ENCODE measurements around the gene BMI1. TPM values are rescaled to one million over a fixed set of nuclear protein-coding genes. Genes with fewer than 3 reads are reported as not detected.

Gene BMI1
- total RNA-seq, 6 experiments from 2014 or later = 23.7 to 36.6 (median 27.8) TPM

DNA sequence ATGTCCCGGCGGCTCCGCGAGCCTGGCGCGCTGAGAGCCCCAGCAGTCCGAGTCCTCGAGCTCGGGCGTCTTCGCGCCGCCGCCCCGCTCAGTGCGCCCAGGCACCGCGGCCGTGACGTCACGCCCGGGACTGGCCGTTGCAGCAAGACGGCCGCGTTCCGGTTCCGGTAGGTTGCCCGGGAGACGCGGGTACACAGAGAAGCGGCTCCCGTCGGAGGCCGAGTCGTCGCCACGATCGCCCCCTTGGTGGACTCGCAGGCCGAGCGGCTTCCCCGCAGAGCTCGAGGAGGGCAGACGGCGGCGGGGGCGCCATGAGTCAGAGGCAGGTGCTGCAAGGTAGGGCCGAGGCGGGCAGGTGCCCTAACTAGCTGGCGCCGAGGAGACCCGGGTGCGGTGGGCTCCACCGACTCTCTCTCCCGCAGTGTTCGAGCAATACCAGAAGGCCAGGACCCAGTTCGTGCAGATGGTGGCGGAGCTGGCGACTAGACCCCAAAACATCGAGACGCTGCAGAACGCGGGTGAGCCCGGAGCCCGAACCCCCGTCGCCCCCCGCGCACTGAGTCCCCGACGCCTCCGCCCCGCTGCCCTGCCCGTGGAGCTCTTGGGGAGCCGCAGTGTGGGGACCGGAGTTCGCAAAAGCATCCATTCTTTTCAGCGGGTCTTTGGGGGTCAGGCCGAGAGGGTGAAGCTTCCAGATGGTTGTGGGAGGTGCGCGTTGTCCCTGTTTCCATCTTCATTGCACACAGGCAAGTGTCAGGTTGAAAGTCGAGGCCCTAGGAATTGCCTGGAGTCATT lies 24.6 kb downstream of the BMI1 start, which contains the start of gene SPAG6:
Gene SPAG6 (plus strand): TSS at position 196 of the 795 bp plus-strand sequence. CDS start 116 bp downstream, at position 312.
- 0% methylated on average over 7 of the region's 83 CpGs for WGBS (ENCODE audit: insufficient coverage, low coverage, low lambda C conversion rate, missing lambda C conversion rate)
- Histone ChIP-seq H3K4me3 (peak within 1 kb of the TSS in 2 of 3 donors; percentile 7 to 17), H3K4me1 (peaks cover 0 to 3% (median 1%) of the 10 kb centered on the region in 4 donors), H3K27me3 (peaks cover 24 to 39% of the 10 kb centered on the region in 2 donors), H3K36me3 (no peaks in the 10 kb centered on the region), H3K9me3 (no peaks in the 10 kb centered on the region), H3K27ac (no peak within 1 kb of the TSS)
- ATAC-seq (no peak), DNase-seq (peak; percentile 57 to 69 (median 61))
- intact Hi-C loops (cut with DNase I) = no loop called here
- TF ChIP-seq, protein P1, sequence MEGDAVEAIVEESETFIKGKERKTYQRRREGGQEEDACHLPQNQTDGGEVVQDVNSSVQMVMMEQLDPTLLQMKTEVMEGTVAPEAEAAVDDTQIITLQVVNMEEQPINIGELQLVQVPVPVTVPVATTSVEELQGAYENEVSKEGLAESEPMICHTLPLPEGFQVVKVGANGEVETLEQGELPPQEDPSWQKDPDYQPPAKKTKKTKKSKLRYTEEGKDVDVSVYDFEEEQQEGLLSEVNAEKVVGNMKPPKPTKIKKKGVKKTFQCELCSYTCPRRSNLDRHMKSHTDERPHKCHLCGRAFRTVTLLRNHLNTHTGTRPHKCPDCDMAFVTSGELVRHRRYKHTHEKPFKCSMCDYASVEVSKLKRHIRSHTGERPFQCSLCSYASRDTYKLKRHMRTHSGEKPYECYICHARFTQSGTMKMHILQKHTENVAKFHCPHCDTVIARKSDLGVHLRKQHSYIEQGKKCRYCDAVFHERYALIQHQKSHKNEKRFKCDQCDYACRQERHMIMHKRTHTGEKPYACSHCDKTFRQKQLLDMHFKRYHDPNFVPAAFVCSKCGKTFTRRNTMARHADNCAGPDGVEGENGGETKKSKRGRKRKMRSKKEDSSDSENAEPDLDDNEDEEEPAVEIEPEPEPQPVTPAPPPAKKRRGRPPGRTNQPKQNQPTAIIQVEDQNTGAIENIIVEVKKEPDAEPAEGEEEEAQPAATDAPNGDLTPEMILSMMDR (IDR thresholded peaks at IDR 0.05) = no peak
- TF ChIP-seq POLR2A (IDR thresholded peaks at IDR 0.05) = no peak

DNA sequence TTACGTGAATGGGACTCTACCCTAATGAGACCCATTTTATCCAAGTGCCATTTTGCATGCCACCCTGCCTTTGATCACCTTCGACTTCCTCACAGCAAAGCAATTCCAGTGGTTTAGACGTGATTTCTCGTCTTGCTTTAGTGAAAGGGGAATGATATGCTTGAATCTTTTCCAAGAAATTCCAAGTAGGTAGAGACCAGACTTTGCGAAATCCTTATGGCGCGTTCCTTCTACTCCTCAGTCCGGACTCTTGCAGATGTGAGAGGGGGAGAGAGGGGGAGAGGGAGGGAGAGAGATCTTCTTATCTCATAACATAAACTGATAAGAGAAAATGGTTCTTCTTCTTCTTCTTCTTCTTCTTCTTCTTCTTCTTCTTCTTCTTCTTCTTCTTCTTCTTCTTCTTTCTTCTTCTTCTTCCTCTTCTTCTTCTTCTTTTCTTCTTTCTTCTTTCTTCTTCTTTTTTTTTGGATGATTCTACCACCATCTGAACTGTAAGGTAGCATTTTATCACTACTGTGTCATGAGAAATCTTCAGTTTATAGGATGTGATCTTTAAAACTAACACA lies 25.3 kb downstream of the BMI1 start:
- no peak overlapping the region for H3K27ac ChIP-seq
- no peaks in the 10 kb centered on the region for H3K36me3 ChIP-seq
- H3K4me3 ChIP-seq = no peak overlapping the region
- no peak for DNase-seq
- ATAC-seq = no peak
- peaks cover 0 to 3% (median 1%) of the 10 kb centered on the region in 4 donors for H3K4me1 ChIP-seq
- WGBS (ENCODE audit: insufficient coverage, low coverage, low lambda C conversion rate, missing lambda C conversion rate) = 23% methylated on average over 8 of the region's 8 CpGs
- intact Hi-C loops (cut with DNase I) = no loop called here
- no peak for TF ChIP-seq POLR2A (IDR thresholded peaks at IDR 0.05)
- TF ChIP-seq, protein P1 (IDR thresholded peaks at IDR 0.05) = no peak
- no peaks in the 10 kb centered on the region for H3K9me3 ChIP-seq
- H3K27me3 ChIP-seq = peaks cover 24 to 39% of the 10 kb centered on the region in 2 donors

DNA sequence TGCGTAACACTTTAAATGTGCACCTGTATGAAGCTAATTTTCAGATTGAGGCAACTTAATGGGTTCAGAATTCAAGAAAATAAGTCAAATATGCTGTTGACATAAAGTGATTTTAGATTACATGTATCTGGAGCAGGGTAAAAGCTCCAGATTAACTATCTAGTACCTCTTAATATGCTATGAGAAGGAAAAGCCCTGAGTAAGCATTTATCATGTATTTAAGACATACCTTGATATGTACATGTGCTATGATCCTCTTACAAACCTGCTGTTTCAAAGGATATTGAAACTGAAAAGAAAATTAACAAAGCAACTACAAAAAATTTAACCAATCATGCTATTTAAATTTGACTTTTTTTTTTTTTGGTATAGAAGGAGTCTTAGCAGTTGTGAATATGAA lies 28.9 kb downstream of the BMI1 start:
- Histone ChIP-seq H3K36me3 (no peaks in the 10 kb centered on the region), H3K4me3 (no peak overlapping the region), H3K9me3 (no peaks in the 10 kb centered on the region), H3K27me3 (peaks cover 11 to 13% of the 10 kb centered on the region in 2 donors), H3K27ac (no peak overlapping the region), H3K4me1 (peaks cover 0 to 3% (median 0%) of the 10 kb centered on the region in 4 donors)
- DNase-seq = no peak
- 100% methylated on average over 1 of the region's 1 CpG for WGBS (ENCODE audit: insufficient coverage, low coverage, low lambda C conversion rate, missing lambda C conversion rate)
- TF ChIP-seq POLR2A (IDR thresholded peaks at IDR 0.05) = no peak
- TF ChIP-seq, protein P1 (IDR thresholded peaks at IDR 0.05) = no peak
- intact Hi-C loops (cut with DNase I) = no loop called here
- ATAC-seq = no peak

DNA sequence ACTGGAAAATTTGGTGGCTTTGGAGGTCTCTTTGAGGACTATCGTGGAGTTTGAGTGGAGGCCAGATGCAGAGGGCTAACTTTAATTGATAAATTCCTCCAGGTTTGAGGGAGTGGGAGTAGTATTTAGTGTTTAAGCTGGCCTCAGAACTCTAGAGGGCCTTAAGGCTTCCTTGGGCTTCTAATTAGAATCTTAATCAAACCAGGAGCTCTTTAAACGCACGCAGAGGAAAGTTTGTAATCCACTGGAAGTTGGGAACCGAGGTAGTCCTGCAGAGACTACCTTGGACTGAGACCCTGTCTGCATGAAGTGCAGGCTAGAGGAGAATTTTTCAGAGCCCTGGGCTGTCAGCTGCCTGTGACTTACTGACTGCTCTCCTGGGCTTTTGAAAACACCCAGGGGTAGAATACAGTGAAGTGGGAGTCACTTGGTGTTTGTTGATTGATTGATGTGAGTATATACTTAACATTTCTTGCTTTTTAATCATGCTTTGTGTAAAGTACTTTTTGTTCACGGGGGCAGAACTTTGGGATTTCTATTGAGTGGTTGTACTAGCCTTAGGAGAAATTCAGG lies 30.3 kb downstream of the BMI1 start:
- Histone ChIP-seq H3K27ac (no peak overlapping the region), H3K9me3 (no peaks in the 10 kb centered on the region), H3K4me3 (no peak overlapping the region), H3K27me3 (peaks cover 2 to 6% of the 10 kb centered on the region in 2 donors), H3K4me1 (peaks cover 0 to 3% (median 0%) of the 10 kb centered on the region in 4 donors), H3K36me3 (no peaks in the 10 kb centered on the region)
- DNase-seq = no peak
- TF ChIP-seq, protein P1 (IDR thresholded peaks at IDR 0.05) = no peak
- no peak for TF ChIP-seq POLR2A (IDR thresholded peaks at IDR 0.05)
- no peak for ATAC-seq
- WGBS (ENCODE audit: insufficient coverage, low coverage, low lambda C conversion rate, missing lambda C conversion rate) = 92% methylated on average over 5 of the region's 5 CpGs
- intact Hi-C loops (cut with DNase I) = no loop called here
